GM18951 (cell line): ENCODE measurements around the gene ACACB.

Experiments
- POLR2A ChIP-seq: IDR thresholded peaks from 4 replicates; pipeline ENCODE4 v1.6.1; 2011; ENCODE audit warnings: mild to moderate bottlenecking; ENCODE audit not compliant: insufficient read length, insufficient read depth; ENCODE audit errors: extremely low read depth
- in situ Hi-C: fragments of 300-500 bp; cut with MboI; formaldehyde crosslinking; loops from one replicate; pipeline ENCODE4 v1.12.0; 2022; ENCODE audit warnings: low sequenced_read_pairs, mixed read lengths, inconsistent platforms; ENCODE audit not compliant: unreplicated experiment

The ACACB gene

GRCh38 chr12:109097140-109097434, 19.3 kb upstream of the ACACB start:
- no peak for TF ChIP-seq POLR2A
- in situ Hi-C loops: loop anchor here (25.0 kb wide), 1 partner anchor 560 kb away; no protein-coding TSS in a partner anchor

GRCh38 chr12:109097435-109098182, 18.8 kb upstream of the ACACB start, which contains the start of gene UNG:
Gene UNG, plus strand, starts transcription at chr12:109097597. Its CDS starts 83 bp downstream, at chr12:109097680.
- in situ Hi-C loops: loop anchor here (25.0 kb wide), 1 partner anchor 560 kb away; no protein-coding TSS in a partner anchor
- peak; percentile 56 for TF ChIP-seq POLR2A

- in situ Hi-C loops: loop anchor here (25.0 kb wide), 1 partner anchor 561 kb away; no protein-coding TSS in a partner anchor
- TF ChIP-seq POLR2A: no peak
Observed at GRCh38 chr12:109098183-109098604, 18.2 kb upstream of the ACACB start.

- TF ChIP-seq POLR2A: no peak
- in situ Hi-C loops: loop anchor here (25.0 kb wide), 1 partner anchor 561 kb away; no protein-coding TSS in a partner anchor
Observed at GRCh38 chr12:109098651-109099050, 17.7 kb upstream of the ACACB start.

- in situ Hi-C loops: loop anchor here (25.0 kb wide), 1 partner anchor 562 kb away; no protein-coding TSS in a partner anchor
Observed at GRCh38 chr12:109099431-109100020, 16.9 kb upstream of the ACACB start.

GRCh38 chr12:109100741-109101140, 15.6 kb upstream of the ACACB start:
- in situ Hi-C loops: no loop called here
- TF ChIP-seq POLR2A: no peak

More at GRCh38 chr12:109099431-109100020, 16.9 kb upstream of the ACACB start:
- TF ChIP-seq POLR2A: no peak

- TF ChIP-seq POLR2A: no peak
- in situ Hi-C loops: no loop called here
Observed at GRCh38 chr12:109102491-109102890, 13.9 kb upstream of the ACACB start.

- no peak for TF ChIP-seq POLR2A
- in situ Hi-C loops: no loop called here
Observed at GRCh38 chr12:109105176-109105575, 11.2 kb upstream of the ACACB start.

- in situ Hi-C loops: no loop called here
- no peak for TF ChIP-seq POLR2A
Observed at GRCh38 chr12:109109746-109110350, 6.5 kb upstream of the ACACB start.

GRCh38 chr12:109110988-109111495, 5.3 kb upstream of the ACACB start:
- TF ChIP-seq POLR2A: no peak
- in situ Hi-C loops: no loop called here

- TF ChIP-seq POLR2A: no peak
- in situ Hi-C loops: no loop called here
Observed at GRCh38 chr12:109112720-109113465, 3.5 kb upstream of the ACACB start.

- in situ Hi-C loops: no loop called here
- no peak for TF ChIP-seq POLR2A
Observed at GRCh38 chr12:109113661-109114321, 2.6 kb upstream of the ACACB start.
